SU-DHL-6 (cell line): Measurements from ENCODE around the gene SLC24A3.

Experiments used
- EZH2phosphoT487 ChIP-seq: fragments of 200-600 bp; sonication (generic), shearing (Covaris generic); conservative IDR thresholded peaks from 2 replicates; pipeline ENCODE4 v1.6.1; 2018; ENCODE audit warnings: mild to moderate bottlenecking, antibody characterized with exemption, low read length, moderate library complexity, mixed read lengths
- TF ChIP-seq, protein P1 (sequence below): fragments of 200-600 bp; sonication (generic); IDR thresholded peaks from one replicate; pipeline ENCODE4 v1.5.1; 2017; ENCODE audit warnings: antibody characterized with exemption, mild to moderate bottlenecking, low read length, moderate library complexity; ENCODE audit not compliant: insufficient read depth, poor library complexity, severe bottlenecking

GRCh38 chr20:19723051-19723450 is 510.6 kb downstream of the SLC24A3 start:
- TF ChIP-seq, protein P1, sequence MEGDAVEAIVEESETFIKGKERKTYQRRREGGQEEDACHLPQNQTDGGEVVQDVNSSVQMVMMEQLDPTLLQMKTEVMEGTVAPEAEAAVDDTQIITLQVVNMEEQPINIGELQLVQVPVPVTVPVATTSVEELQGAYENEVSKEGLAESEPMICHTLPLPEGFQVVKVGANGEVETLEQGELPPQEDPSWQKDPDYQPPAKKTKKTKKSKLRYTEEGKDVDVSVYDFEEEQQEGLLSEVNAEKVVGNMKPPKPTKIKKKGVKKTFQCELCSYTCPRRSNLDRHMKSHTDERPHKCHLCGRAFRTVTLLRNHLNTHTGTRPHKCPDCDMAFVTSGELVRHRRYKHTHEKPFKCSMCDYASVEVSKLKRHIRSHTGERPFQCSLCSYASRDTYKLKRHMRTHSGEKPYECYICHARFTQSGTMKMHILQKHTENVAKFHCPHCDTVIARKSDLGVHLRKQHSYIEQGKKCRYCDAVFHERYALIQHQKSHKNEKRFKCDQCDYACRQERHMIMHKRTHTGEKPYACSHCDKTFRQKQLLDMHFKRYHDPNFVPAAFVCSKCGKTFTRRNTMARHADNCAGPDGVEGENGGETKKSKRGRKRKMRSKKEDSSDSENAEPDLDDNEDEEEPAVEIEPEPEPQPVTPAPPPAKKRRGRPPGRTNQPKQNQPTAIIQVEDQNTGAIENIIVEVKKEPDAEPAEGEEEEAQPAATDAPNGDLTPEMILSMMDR, result no peak
- TF ChIP-seq EZH2phosphoT487, result no peak
